GM13976 (cell line): Measurements from ENCODE around the gene MBTD1.
"Not testable (repeated sequence)": the region's sequence is repeated elsewhere in the genome, so short reads cannot be mapped to it uniquely, and the experiment has no call there.

ENCODE experiments used
- DNase-seq: peaks from one replicate; pipeline ENCODE4 v3.0.0; 2012; ENCODE audit warnings: low spot score
- CTCF ChIP-seq: IDR thresholded peaks from 2 replicates; pipeline ENCODE4 v1.5.1; 2012; ENCODE audit warnings: borderline replicate concordance, mild to moderate bottlenecking; ENCODE audit not compliant: insufficient read depth; ENCODE audit errors: extremely low read depth, missing control alignments, control extremely low read depth
- in situ Hi-C: fragments of 300-500 bp; cut with MboI; formaldehyde crosslinking; loops from one replicate; pipeline ENCODE4 v1.12.0; 2022; ENCODE audit warnings: low sequenced_read_pairs, mixed read lengths, inconsistent platforms; ENCODE audit not compliant: unreplicated experiment

Gene MBTD1

GRCh38 chr17:51185763-51186332, 74.0 kb downstream of the MBTD1 start:
- in situ Hi-C loops, result no loop called here
- TF ChIP-seq CTCF, result no peak
- DNase-seq, result no peak

DNA sequence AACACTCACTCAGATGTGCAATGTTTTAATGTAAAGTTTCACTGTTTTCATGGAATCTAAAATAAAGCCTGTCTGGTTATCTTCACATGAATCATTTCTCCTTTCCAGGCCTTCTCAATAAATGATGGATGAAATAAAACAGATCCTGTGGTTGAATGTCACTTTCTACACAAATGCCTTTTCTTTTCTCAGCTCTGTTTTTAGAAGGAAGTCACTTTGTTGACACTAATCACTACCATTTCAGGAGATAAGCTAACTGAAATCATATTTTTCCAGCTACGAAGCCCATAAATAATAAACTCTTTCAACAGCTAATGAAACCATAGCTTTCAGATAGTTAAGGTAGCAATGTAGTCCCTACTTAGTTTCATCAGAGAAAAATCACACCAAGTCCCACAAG, 75.7 kb downstream of the MBTD1 start:
- in situ Hi-C loops, result no loop called here
- no peak for DNase-seq
- TF ChIP-seq CTCF, result no peak

DNA sequence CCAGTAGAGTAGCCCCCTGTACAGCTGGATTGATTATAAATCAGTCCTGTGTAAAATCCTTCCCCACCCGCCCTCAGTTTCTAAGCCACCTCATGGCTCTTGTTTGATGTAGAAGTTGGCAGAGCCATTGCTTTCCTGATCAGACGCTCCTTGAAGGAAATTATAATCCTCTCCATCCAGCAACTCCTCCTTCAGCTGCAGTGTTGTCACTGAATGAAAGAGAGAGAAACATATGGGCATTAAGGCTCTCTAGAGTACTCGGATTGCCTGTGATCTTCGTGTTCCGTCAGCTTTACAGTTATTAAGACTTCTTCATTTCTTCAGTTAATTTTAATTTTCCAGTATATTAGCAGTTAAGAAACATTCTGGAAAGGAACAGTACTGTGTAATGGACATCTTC, 79.4 kb downstream of the MBTD1 start:
- DNase-seq, result no peak
- in situ Hi-C loops, result no loop called here
- no peak for TF ChIP-seq CTCF

- in situ Hi-C loops, DNase-seq: not testable (repeated sequence)
Observed at GRCh38 chr17:51172030-51172429, 87.8 kb downstream of the MBTD1 start.

DNA sequence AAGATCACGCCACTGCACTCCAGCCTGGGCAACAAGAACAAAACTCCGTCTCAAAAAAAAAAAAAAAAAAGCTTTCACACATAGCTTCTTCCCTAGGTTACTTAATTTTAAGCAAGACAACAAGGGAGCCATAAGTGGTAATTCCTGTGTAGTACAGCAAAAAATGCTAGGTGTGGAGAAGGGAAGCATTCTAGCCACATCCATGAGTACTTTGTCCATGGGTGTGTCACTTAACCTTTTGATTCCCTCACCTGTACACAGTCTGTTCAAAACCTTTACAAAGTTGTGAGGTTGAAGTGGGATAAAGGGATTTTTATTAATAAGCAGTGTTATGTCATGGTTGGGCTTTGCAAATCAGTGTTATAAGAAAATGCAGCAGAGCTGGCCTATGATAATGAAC, 89.1 kb downstream of the MBTD1 start:
- in situ Hi-C loops, result no loop called here
- DNase-seq, result no peak
- no peak for TF ChIP-seq CTCF

DNA sequence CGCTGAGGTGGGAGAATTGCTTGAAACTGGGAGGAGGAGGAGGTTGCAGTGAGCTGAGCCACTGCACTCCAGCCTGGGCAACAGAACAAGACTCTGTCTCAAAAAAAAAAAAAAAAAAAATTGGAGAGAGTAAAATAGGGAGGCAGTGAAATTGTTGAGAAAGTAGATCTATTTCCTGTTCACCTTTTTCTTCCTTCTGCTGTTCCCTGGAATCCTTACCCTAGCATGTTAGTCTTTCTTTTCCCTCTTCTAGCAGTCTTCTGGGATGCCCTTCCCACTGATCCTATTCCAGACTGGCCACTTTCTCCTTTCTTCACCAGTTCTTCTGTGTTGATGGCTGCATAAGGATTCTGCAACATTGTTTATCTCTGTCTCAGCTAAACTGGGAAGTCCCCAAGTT, 90.5 kb downstream of the MBTD1 start:
- in situ Hi-C loops, result no loop called here

More for the DNA sequence above, 90.5 kb downstream of the MBTD1 start:
- no peak for TF ChIP-seq CTCF
- no peak for DNase-seq
